Mucosa of descending colon (tissue), 3 donors: Measurements from ENCODE around the gene CYP2B6. TPM values are rescaled to one million over a fixed set of nuclear protein-coding genes. Genes with fewer than 3 reads are reported as not detected.
"Not testable (repeated sequence)": the region's sequence is repeated elsewhere in the genome, so short reads cannot be mapped to it uniquely, and the experiment has no call there.

Source experiments
- ATAC-seq: fragments of 200-7000 bp; cut with Tn5 transposase; one replicate; pipeline ENCODE4 v1.9.1; 2020; ENCODE audit warnings: mild to moderate bottlenecking, moderate library complexity
- DNase-seq, 3 donors: peaks; one replicate each; pipeline ENCODE4 v3.0.0-alpha.2; 2020
- H3K36me3 ChIP-seq: fragments of 200-600 bp; one replicate; pipeline ENCODE4 v1.8.0; 2021; ENCODE audit warnings: low read depth, mild to moderate bottlenecking
- H3K4me1 ChIP-seq: fragments of 200-600 bp; one replicate; pipeline ENCODE4 v1.8.0; 2021; ENCODE audit warnings: low read depth, mild to moderate bottlenecking
- H3K4me3 ChIP-seq: fragments of 200-600 bp; one replicate; pipeline ENCODE4 v1.8.0; 2021; ENCODE audit warnings: mild to moderate bottlenecking
- H3K9me3 ChIP-seq: fragments of 200-600 bp; one replicate; pipeline ENCODE4 v1.8.0; 2021; ENCODE audit warnings: mild to moderate bottlenecking
- CTCF ChIP-seq: fragments of 200-600 bp; IDR thresholded peaks from one replicate; pipeline ENCODE4 v1.8.0; 2022; ENCODE audit warnings: antibody characterized with exemption, mild to moderate bottlenecking
- intact Hi-C, 2 donors: fragments of 100-400 bp; cut with DNase I in 1 of 2; cut with micrococcal nuclease in 1 of 2; formaldehyde crosslinking; loops; one replicate each; pipeline versions ENCODE4 v1.11.0 to v1.11.1; 2022; cut with DNase I, micrococcal nuclease
- total RNA-seq, 3 donors: library from RNA; stranded (reverse); fragmentation: NEBNext Ultra II Directional in 2 of 3; extraction: Animal tissue kit (Norgen Biotek cat#: 25700) in 2 of 3; gene quantifications; one replicate each; pipeline versions ENCODE4 v1.2.1 to v1.2.4, GENCODE V29; 2021 to 2023
- donor health status: DM: no; HTN: no; CAD: no; lungs with moderate emphysema.
- donor health status: DM: no; HTN: no; CAD: no.
- donor health status: DM: no; HTN: yes; CAD: no.

Gene CYP2B6
- total RNA-seq, 3 donors from 2014 or later = 3.7 to 11.4 (median 6.0) TPM

GRCh38 chr19:40962460-40962961 is 28.6 kb upstream of the CYP2B6 start:
- no peak overlapping the region for H3K4me3 ChIP-seq
- TF ChIP-seq CTCF = no peak
- DNase-seq (no peak), ATAC-seq (no peak)
- no peaks in the 10 kb centered on the region for H3K9me3 ChIP-seq
- no peaks in the 10 kb centered on the region for H3K4me1 ChIP-seq
- H3K36me3 ChIP-seq = no peaks in the 10 kb centered on the region
- intact Hi-C loops = no loop called here

- intact Hi-C loops, H3K4me3 ChIP-seq, H3K9me3 ChIP-seq, DNase-seq, H3K4me1 ChIP-seq, H3K36me3 ChIP-seq, ATAC-seq: not testable (repeated sequence)
Measured at GRCh38 chr19:40964361-40964760, 26.7 kb upstream of the CYP2B6 start.

GRCh38 chr19:40965351-40965750 is 25.7 kb upstream of the CYP2B6 start:
- intact Hi-C loops, H3K4me3 ChIP-seq, H3K4me1 ChIP-seq, H3K36me3 ChIP-seq, ATAC-seq, DNase-seq, H3K9me3 ChIP-seq: not testable (repeated sequence)

GRCh38 chr19:40966591-40966990 is 24.5 kb upstream of the CYP2B6 start:
- intact Hi-C loops, ATAC-seq, H3K9me3 ChIP-seq, H3K4me1 ChIP-seq, DNase-seq, H3K36me3 ChIP-seq, H3K4me3 ChIP-seq: not testable (repeated sequence)

- H3K9me3 ChIP-seq, intact Hi-C loops, ATAC-seq, H3K4me3 ChIP-seq, DNase-seq, H3K36me3 ChIP-seq, H3K4me1 ChIP-seq: not testable (repeated sequence)
Measured at GRCh38 chr19:40968065-40968464, 23.0 kb upstream of the CYP2B6 start.

- not testable (repeated sequence) for H3K9me3 ChIP-seq, H3K4me3 ChIP-seq, ATAC-seq, H3K4me1 ChIP-seq, H3K36me3 ChIP-seq, DNase-seq
- intact Hi-C loops = loop anchor here in 1 of 2 donors (10.0 kb wide), 1 partner anchor 175 kb away; no protein-coding TSS in a partner anchor
Measured at GRCh38 chr19:40969721-40970120, 21.4 kb upstream of the CYP2B6 start.

- not testable (repeated sequence) for H3K4me1 ChIP-seq, H3K4me3 ChIP-seq, DNase-seq, ATAC-seq, H3K36me3 ChIP-seq, H3K9me3 ChIP-seq
- intact Hi-C loops = loop anchor here in 1 of 2 donors (10.0 kb wide), 1 partner anchor 174 kb away; no protein-coding TSS in a partner anchor
Measured at GRCh38 chr19:40970396-40971345, 20.4 kb upstream of the CYP2B6 start.

- no peaks in the 10 kb centered on the region for H3K9me3 ChIP-seq
- ATAC-seq (peak; percentile 88), DNase-seq (peak in 2 of 3 donors; percentile 74 to 94)
- H3K36me3 ChIP-seq = no peaks in the 10 kb centered on the region
- TF ChIP-seq CTCF = peak; percentile 73
- intact Hi-C loops = loop anchor here in 1 of 2 donors (10.0 kb wide), 1 partner anchor 170 kb away; no protein-coding TSS in a partner anchor
- H3K4me3 ChIP-seq = no peak overlapping the region
- H3K4me1 ChIP-seq = peaks cover 10% of the 10 kb centered on the region
Measured at GRCh38 chr19:40974633-40975037, 16.4 kb upstream of the CYP2B6 start.
